Measurements from ENCODE around the gene CLN6.

- TF ChIP-seq CTCF (IDR thresholded peaks at IDR 0.05; ENCODE audit: low read depth, low read length) (no peak), POLR2A (IDR thresholded peaks at IDR 0.05; ENCODE audit: extremely low read depth, insufficient read length) (no peak), MAX (IDR thresholded peaks at IDR 0.05; ENCODE audit: low read depth, low read length) (no peak)
Measured at GRCh38 chr15:68220489-68220888, 9.0 kb downstream of the CLN6 start.
